HG03521 (cell line): ENCODE measurements around the gene RAP1GAP2.

Source experiments
- ATAC-seq: cut with Tn5 transposase; IDR thresholded peaks from one replicate; pipeline ENCODE4 v1.9.1; 2021; ENCODE audit warnings: mild to moderate bottlenecking, moderate library complexity; ENCODE audit not compliant: unreplicated experiment

Gene RAP1GAP2

GRCh38 chr17:2906901-2907300 is 110.7 kb downstream of the RAP1GAP2 start:
- no peak for ATAC-seq

DNA sequence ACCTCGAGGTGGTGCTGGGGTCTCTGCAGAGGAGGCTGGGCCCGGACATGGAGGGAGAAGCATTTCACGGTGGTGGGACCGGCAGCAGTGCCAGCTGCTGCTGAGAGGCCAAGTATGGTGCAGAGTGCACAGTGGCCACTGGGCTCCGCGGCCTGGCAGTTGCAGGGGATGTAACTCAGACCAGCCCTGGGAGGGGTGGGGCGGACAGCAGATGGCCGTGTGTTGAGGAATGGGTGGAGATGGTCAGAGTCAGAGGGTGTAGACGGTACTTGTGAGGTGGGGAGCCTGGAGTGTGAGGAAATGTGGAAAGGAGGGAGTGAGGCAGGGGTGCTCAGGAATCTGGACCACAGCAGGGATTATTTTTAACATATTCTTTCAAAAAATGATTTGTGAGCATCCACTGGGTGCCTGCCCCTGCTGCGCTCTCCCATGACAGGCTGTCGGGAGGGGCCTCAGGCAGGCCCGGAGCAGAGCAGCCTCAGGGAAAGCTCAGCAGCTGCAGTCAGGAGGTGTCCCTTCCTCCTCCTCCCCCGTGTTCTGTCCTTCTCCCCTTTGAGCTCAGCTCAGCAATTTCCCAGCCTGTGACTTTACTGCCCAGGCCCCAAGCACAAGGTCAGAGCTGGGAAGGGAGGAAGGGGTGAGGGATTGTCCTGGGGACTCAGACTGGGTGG is 113.1 kb downstream of the RAP1GAP2 start:
- ATAC-seq = no peak

DNA sequence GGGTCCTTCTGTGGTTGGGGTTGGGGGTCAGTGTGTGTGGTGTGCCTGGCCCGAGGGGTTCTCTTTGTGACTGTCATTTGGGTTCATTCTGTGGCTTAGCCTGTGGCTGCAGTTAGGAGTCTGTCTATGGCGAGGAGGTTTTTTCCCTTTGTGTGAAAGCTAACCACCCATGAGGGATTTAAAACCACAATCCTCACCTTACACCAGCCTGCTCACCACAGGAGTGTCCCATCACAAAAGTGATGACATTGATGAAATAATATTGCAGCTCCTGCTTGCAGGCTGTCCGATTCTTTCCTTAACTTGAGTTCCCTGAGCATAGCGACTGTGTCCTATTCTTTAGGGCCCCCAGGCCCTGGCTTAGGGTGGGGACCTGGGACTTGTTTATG is 113.6 kb downstream of the RAP1GAP2 start:
- no peak for ATAC-seq

DNA sequence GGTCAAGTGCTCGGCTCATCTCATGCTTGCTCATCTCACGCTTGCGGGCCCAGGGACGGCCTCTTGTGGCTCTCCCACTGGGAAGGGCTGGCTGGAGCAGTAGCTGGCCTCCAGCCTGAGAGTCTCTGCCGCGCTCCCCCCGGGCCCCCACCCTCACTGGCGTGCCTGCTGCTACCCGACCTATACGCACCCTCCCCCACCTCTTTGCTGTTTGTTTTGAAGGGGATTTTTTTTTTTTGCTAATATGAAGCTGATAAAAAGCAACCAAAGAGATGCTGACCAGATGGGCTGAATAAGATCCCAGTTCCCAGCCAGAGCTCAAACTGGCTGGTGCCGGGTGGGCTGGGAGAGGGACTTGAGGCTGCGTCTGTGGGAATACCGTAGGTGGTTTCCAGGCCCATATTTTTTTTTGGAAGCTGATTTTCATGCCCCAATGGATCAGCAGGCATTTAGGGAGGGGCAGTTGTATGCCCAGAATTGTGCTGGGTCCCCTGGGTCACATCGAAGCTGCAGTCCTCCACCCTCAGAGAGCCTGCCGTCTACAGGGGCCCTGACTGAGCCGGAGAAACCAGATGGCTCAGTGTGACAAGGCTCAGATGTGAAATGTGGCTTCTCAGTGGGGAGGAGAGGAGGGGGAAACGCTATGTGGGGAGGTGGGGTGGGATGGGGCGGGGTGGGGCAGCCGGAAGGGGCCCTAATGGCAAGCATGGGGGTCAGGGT is 115.0 kb downstream of the RAP1GAP2 start:
- ATAC-seq = no peak

- ATAC-seq = no peak
Measured at GRCh38 chr17:2911755-2912111, 115.5 kb downstream of the RAP1GAP2 start.

DNA sequence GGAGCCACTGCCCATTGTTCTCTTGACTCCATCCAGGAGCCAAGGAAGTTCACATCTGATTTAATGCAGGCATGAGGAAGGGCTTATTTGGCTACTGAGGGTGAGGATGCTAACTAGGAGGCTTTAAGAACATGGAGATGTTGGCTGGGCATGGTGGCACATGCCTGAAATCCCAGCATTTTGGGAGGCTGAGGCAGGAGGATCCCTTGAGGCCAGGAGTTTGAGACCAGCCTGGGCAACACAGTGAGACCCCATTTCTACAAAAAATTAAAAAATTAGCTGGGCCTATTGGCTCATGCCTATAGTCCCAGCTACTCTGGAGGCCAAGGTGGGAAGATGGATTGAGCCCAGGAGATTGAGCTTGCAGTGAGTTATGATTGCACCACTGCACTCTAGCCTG is 116.5 kb downstream of the RAP1GAP2 start:
- ATAC-seq = no peak

DNA sequence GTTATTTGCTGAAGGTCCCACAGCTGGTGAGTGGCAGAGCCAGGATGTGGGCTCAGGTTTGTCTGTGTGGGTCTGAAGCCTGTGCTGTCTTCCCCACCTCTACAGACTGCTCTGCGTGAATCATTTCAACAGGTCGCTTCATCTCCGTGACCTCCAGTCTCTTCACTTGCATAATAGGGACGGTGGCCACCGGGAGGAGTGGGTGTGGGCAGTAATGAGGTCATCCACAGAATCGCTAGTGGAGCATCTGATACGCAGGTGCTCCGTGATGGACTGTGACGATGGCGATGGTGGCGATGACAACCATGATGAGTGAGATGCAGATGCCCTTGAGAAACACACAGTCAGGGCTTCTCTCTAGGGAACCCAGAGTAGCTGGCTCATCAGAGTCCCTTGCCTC is 120.2 kb downstream of the RAP1GAP2 start:
- ATAC-seq = no peak

GRCh38 chr17:2921443-2921842 is 125.2 kb downstream of the RAP1GAP2 start:
- ATAC-seq = no peak

DNA sequence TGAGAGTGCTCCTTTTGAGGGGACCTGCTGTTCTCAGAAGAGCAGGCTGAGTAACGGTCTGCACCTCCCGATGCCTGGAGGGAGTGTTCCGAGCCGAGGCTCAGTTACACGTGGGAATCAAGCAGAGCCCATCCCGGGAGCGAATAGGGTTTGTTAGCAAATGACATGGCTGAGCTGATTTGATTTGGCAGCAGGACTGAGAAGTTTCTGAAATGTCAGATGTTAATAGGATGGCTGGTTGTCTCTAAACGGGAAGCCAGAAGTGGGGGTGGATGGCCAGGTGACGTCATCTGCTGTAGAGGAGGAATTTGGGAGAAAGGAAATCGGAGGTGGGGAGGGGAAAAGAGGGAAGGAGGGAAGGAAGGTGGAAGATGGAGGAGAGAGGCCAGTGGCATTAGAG is 128.0 kb downstream of the RAP1GAP2 start:
- ATAC-seq = no peak

DNA sequence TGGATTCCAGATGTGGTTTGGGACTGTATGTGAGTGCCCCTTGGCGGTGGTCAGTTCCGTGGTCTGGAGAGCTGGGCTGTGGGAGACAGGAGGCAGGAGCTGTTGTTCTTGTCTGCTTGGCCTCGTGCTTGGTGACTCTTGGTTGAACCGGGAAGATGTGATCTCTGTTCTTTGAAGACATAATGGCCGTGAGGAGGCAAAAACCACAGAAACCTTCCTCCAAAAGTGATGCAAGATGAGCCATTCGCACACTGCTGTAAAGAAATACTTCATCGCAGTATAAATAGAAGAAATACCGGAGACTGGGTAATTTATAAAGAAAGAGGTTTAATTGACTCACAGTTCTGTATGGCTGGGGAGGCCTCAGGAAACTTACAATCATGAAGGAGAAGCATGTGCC is 128.8 kb downstream of the RAP1GAP2 start:
- no peak for ATAC-seq

DNA sequence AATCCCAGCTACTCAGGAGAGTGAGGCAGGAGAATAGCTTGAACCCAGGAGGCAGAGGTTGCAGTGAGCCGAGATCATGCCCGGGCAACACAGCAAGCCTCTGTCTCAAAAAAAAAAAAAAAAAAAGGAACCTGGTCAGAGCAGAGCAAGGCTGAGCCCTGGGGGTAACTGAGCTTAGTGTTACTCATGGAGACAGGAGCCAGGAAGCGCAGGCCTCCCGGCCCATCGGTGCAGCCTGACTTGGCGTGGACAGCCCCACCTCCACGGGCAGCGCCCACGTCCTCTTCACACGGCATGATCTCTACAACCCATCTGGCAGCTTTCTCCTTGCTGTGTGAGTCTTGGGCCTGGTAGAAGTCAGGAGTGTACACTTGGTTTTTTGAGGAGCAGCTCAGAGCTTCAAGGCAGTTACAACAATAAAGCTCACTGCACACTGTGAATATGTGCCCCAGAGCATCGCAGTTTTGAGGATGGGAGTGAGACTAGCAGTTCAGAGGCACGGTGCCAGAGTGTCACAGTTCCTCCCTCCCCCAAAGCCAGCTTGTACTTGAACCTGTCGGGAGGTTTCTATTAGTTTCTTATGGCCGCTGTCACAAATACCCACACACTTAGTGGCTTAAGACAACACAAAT is 129.9 kb downstream of the RAP1GAP2 start:
- no peak for ATAC-seq

GRCh38 chr17:2928294-2928890 is 132.2 kb downstream of the RAP1GAP2 start:
- no peak for ATAC-seq

DNA sequence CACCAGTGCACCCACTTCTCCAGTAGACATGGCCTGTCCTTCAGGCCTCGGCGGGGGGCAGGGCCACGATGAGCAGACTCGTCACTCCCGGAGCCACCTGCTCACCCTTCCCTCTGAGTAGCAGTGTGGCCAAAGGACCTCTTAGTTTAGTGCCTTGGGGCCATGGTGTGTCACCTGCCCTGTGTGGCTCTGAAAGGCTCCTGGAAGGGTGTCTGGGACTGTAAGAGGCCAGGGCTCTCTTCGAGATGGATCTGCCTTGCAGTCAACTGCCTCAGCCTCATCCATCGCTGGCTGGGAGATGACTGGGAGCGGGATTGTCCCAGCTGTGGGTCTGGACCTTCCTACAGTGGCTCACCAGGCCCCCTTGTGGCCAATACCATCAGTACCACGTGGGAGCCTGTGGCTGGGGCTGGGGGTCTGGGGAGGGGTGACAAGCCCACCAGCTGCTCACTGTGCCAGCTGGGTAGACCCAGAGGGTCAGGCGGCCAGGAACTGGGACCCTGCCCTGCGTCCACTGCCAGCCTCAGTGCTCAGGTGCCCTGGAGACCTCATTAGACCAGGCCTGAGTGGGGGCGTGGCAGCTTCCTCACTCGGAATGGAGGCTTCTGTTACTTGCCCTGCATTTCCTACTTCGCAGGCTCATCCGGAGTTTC is 133.8 kb downstream of the RAP1GAP2 start:
- ATAC-seq = no peak

DNA sequence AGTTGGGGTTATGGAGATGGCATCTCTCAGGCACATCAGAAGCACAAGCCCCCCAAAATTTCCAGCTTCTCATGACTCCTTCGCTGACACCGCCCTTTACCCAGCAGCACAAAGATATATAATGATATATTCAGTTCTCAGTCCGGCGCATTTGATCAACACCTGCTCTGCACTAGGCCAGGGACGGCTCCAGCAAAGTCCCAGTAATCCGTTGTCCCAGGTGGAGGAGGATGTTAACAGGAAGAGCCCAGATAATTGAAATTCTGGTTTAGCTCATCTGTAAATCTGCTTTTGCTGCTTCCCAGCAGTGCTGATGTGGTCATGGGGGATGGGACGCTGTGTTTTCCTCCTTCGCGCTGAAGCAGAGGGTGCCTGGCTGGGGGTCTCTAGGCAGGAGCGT is 135.6 kb downstream of the RAP1GAP2 start:
- ATAC-seq = no peak

GRCh38 chr17:2932946-2933345 is 136.7 kb downstream of the RAP1GAP2 start:
- ATAC-seq = no peak

DNA sequence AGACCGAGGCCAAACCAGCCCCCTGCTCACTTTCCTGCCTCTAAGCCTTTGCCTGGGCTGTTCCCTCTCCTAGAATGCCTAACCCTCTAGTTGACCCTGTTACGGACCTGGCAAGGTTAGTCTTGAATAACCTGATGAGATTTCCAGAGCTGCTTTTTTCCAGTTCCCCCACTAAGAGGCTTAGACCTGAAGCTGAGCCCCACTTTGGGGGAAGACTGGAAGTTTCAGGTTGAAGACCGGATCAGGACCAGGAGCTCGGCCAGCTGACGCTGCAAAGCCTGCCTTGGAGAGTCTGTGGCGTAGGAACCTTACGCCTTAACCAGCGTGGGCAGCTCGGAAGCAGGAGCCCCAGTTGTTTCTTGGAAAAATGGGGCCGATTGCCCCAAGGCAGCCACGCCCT is 137.4 kb downstream of the RAP1GAP2 start:
- no peak for ATAC-seq

- ATAC-seq = no peak
Measured at GRCh38 chr17:2935632-2936031, 139.4 kb downstream of the RAP1GAP2 start.

DNA sequence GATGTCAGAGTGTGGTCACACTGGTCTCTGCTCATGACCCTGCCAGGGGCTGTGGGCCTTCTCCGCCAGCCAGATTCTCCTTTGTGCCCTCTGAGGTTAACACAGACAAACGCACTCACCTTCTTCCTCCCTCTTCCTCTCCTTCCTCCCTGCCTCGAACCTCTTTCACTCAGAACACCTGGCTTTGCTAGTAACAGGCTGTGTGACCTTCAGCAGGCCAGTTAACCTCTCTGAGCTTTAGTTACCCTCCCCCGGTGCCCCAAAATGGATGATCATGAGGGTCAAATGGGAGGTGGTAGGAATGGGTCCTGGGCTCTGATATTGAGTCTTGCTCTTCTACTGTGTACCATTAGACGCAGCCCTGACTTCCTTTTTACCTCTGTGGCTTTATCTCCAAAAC is 140.1 kb downstream of the RAP1GAP2 start:
- ATAC-seq = no peak

DNA sequence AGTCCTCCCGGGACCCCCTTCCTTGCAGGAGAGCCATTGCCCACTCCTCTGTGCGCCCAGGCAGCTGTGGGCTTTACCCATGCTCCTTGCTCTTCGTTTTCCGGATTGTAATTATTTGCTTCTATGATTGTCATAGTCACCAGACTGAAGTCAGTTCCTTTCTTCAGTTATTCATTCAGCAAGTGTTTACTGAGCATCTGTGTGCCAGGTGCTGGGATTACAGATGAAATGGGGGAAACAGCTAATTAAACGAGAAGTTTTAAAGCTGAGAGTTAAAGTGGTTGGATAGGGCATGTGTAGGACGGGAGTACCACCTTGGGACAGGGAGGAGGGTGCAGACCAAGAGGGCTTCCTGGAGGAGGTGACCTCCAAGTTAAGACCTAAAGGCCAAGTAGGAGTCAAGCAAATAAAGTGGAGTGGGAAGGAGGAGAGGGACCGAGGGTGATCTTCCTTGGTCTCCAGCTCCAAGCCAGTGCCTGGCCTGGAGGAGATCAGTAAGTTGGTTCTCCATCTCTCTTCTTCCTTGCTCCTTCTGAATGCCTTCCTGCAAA is 140.6 kb downstream of the RAP1GAP2 start:
- no peak for ATAC-seq

- ATAC-seq = no peak
Measured at GRCh38 chr17:2937331-2938003, 141.2 kb downstream of the RAP1GAP2 start.
